NT2/D1 (cell line): ENCODE data around the gene MAGI2.

Source experiments
- SUZ12 ChIP-seq: IDR thresholded peaks from 2 replicates; pipeline ENCODE4 v1.6.1; 2011; ENCODE audit not compliant: insufficient read length, insufficient read depth; ENCODE audit errors: extremely low read depth
- YY1 ChIP-seq: IDR thresholded peaks from 2 replicates; pipeline ENCODE4 v1.6.1; 2011; ENCODE audit not compliant: insufficient read length, insufficient read depth
- ZNF274 ChIP-seq: IDR thresholded peaks from 2 replicates; pipeline ENCODE4 v1.6.1; 2011; ENCODE audit warnings: mild to moderate bottlenecking, low read depth, low read length

- TF ChIP-seq YY1 (no peak), ZNF274 (no peak), SUZ12 (no peak)
These were observed 1174.0 kb downstream of the MAGI2 start for GRCh38 chr7:78279457-78279856.
